Measurements from ENCODE around the gene TASP1. TPM values are rescaled to one million over a fixed set of nuclear protein-coding genes. Genes with fewer than 3 reads are reported as not detected.

The TASP1 gene
- total and polyA plus RNA-seq, 2 donors (not counting 1 experiment from before 2014, with no cell fraction given) = 6.4 to 23.9 TPM

DNA sequence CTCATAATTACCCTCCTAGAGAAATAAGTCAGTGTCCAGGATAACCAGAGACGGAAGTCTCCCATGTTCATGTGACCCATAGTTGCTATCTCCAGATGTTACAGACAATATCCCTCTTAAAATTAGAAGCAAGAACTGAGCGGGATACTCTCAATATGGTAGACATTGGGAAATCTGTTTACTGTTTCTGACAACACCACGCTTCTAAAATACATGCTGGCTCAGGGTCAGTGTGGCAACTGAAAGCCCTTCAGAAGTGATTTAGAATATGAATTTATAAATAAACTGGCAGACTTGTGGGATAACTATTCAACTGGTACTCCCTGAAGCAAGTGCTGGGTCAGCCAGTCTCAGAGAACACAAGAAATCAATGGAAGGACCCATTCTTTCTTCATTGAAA is 108.6 kb downstream of the TASP1 start:
- H3K27me3 ChIP-seq (replicated peaks in 1 of 4; ENCODE audit: control extremely low read depth in 1 of 4, control insufficient read depth in 3 of 4, insufficient read depth in 4 of 4, low read length in 3 of 4) = no peaks in the 10 kb centered on the region
- Mint-ChIP-seq H3K9me3 (ENCODE audit: insufficient read depth) (no peaks in the 10 kb centered on the region), H3K4me3 (no peak overlapping the region), H3K27me3 (no peaks in the 10 kb centered on the region), H3K4me1 (no peaks in the 10 kb centered on the region), H3K27ac (no peak overlapping the region)
- TF ChIP-seq, protein P1, sequence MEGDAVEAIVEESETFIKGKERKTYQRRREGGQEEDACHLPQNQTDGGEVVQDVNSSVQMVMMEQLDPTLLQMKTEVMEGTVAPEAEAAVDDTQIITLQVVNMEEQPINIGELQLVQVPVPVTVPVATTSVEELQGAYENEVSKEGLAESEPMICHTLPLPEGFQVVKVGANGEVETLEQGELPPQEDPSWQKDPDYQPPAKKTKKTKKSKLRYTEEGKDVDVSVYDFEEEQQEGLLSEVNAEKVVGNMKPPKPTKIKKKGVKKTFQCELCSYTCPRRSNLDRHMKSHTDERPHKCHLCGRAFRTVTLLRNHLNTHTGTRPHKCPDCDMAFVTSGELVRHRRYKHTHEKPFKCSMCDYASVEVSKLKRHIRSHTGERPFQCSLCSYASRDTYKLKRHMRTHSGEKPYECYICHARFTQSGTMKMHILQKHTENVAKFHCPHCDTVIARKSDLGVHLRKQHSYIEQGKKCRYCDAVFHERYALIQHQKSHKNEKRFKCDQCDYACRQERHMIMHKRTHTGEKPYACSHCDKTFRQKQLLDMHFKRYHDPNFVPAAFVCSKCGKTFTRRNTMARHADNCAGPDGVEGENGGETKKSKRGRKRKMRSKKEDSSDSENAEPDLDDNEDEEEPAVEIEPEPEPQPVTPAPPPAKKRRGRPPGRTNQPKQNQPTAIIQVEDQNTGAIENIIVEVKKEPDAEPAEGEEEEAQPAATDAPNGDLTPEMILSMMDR (IDR thresholded peaks at IDR 0.05) = no peak
- TF ChIP-seq EZH2 (IDR thresholded peaks at IDR 0.05; ENCODE audit: borderline replicate concordance, insufficient read depth, low read depth, low read length, poor library complexity, severe bottlenecking) = no peak
- DNase-seq (no peak), ATAC-seq (ENCODE audit: low read depth) (no peak)
- no peak overlapping the region for H3K27ac ChIP-seq (ENCODE audit: low read length in 2 of 2)
- no peak overlapping the region for H2AFZ ChIP-seq (ENCODE audit: insufficient read depth, low read depth, low read length, poor library complexity, severe bottlenecking)
- no peaks in the 10 kb centered on the region for H3K79me2 ChIP-seq (ENCODE audit: control insufficient read depth, insufficient read depth, low read length)
- no peaks in the 10 kb centered on the region for H3K4me1 ChIP-seq (ENCODE audit: control insufficient read depth in 2 of 2, insufficient read depth in 2 of 2, low read length in 2 of 2)
- no peaks in the 10 kb centered on the region for H3K9me3 ChIP-seq (ENCODE audit: control extremely low read depth in 1 of 3, control insufficient read depth in 2 of 3, insufficient read depth in 1 of 3, low read length in 2 of 3)
- intact Hi-C loops (cut with micrococcal nuclease) = no loop called here
- H3K36me3 ChIP-seq (replicated peaks in 1 of 2; ENCODE audit: control extremely low read depth in 1 of 2, control insufficient read depth in 1 of 2, extremely low read depth in 1 of 2, insufficient read depth in 2 of 2, low read length in 1 of 2) = peaks cover 0 to 7% of the 10 kb centered on the region in 2 experiments
- no peaks in the 10 kb centered on the region for H4K20me1 ChIP-seq (ENCODE audit: control insufficient read depth, insufficient read depth, low read length, poor library complexity, severe bottlenecking)
- H3K4me2 ChIP-seq (replicated peaks; ENCODE audit: low read depth, low read length, poor library complexity, severe bottlenecking) = no peak overlapping the region
- CTCF ChIA-PET = no interaction called here
- WGBS (ENCODE audit: insufficient coverage) = 100% methylated on average over 1 of the region's 3 CpGs
- POLR2A ChIA-PET = no interaction called here
- no peak overlapping the region for H3K9ac ChIP-seq (ENCODE audit: low read length)
- H3K4me3 ChIP-seq (ENCODE audit: control extremely low read depth in 1 of 5, extremely low read depth in 1 of 5, insufficient read depth in 1 of 5, low read depth in 2 of 5, low read length in 4 of 5) = no peak overlapping the region

DNA sequence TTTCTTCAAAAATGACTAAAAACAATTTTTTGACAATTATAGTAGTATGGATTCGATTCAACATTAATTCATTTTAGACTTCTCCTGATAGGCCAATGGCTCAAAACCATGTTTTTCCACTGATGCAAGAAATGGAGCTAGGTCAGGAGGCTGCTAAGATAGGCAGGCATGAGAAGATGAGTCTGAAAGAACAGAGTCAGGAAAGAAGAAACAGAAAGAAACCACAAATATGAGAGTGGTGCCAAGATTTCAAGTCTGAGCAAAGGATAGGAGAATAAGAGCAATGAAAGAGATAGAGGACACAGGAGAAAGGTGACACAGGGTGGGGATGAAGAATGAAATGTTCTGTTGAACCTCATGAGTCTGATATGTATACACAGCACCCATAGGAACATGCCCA is 112.2 kb downstream of the TASP1 start:
- Mint-ChIP-seq H3K4me1 (no peaks in the 10 kb centered on the region), H3K9me3 (ENCODE audit: insufficient read depth) (no peaks in the 10 kb centered on the region), H3K27me3 (no peaks in the 10 kb centered on the region), H3K27ac (no peak overlapping the region), H3K4me3 (no peak overlapping the region)
- WGBS (ENCODE audit: insufficient coverage) = no CpG with 5 or more reads among the region's 1 CpG
- Histone ChIP-seq H3K79me2 (ENCODE audit: control insufficient read depth, insufficient read depth, low read length) (no peaks in the 10 kb centered on the region), H2AFZ (ENCODE audit: insufficient read depth, low read depth, low read length, poor library complexity, severe bottlenecking) (no peak overlapping the region), H3K9me3 (ENCODE audit: control extremely low read depth in 1 of 3, control insufficient read depth in 2 of 3, insufficient read depth in 1 of 3, low read length in 2 of 3) (peaks cover 0 to 5% (median 3%) of the 10 kb centered on the region in 3 donors), H4K20me1 (ENCODE audit: control insufficient read depth, insufficient read depth, low read length, poor library complexity, severe bottlenecking) (no peaks in the 10 kb centered on the region), H3K4me1 (ENCODE audit: control insufficient read depth in 2 of 2, insufficient read depth in 2 of 2, low read length in 2 of 2) (no peaks in the 10 kb centered on the region), H3K9ac (ENCODE audit: low read length) (no peak overlapping the region), H3K36me3 (replicated peaks in 1 of 2; ENCODE audit: control extremely low read depth in 1 of 2, control insufficient read depth in 1 of 2, extremely low read depth in 1 of 2, insufficient read depth in 2 of 2, low read length in 1 of 2) (peaks cover 0 to 3% of the 10 kb centered on the region in 2 experiments), H3K27ac (ENCODE audit: low read length in 2 of 2) (no peak overlapping the region), H3K4me2 (replicated peaks; ENCODE audit: low read depth, low read length, poor library complexity, severe bottlenecking) (no peak overlapping the region), H3K27me3 (replicated peaks in 1 of 4; ENCODE audit: control extremely low read depth in 1 of 4, control insufficient read depth in 3 of 4, insufficient read depth in 4 of 4, low read length in 3 of 4) (no peaks in the 10 kb centered on the region), H3K4me3 (ENCODE audit: control extremely low read depth in 1 of 5, extremely low read depth in 1 of 5, insufficient read depth in 1 of 5, low read depth in 2 of 5, low read length in 4 of 5) (no peak overlapping the region)
- intact Hi-C loops (cut with micrococcal nuclease) = no loop called here
- no peak for DNase-seq
- TF ChIP-seq EZH2 (IDR thresholded peaks at IDR 0.05; ENCODE audit: borderline replicate concordance, insufficient read depth, low read depth, low read length, poor library complexity, severe bottlenecking) = no peak
- TF ChIP-seq, protein P1 (IDR thresholded peaks at IDR 0.05) = no peak
- ChIA-PET CTCF (no interaction called here), POLR2A (no interaction called here)
- ATAC-seq (ENCODE audit: low read depth) = no peak

Measured in B cell (primary cell).